Smooth muscle cell (in vitro differentiated cells): ENCODE measurements around the gene SHBG. TPM values are rescaled to one million over a fixed set of nuclear protein-coding genes. Genes with fewer than 3 reads are reported as not detected.
A peak's percentile ranks its signal among the peaks of the same experiment; 100 is the strongest.

Source experiments
- DNase-seq: peaks from one replicate; lab custom pipeline; 2025; ENCODE audit not compliant: unreplicated experiment; lab: John Stamatoyannopoulos, UW
- H2AFZ ChIP-seq: fragments of 200-600 bp; sonication (generic); 2 replicates; pipeline ENCODE4 v1.6.0; 2016; ENCODE audit warnings: antibody characterized with exemption, low read depth, mild to moderate bottlenecking
- H3F3A ChIP-seq: fragments of 200-600 bp; sonication (generic); 2 replicates; pipeline ENCODE4 v1.6.0; 2017; ENCODE audit warnings: antibody characterized with exemption, low read depth
- H3K27ac ChIP-seq: fragments of 200-600 bp; sonication (generic); 2 replicates; pipeline ENCODE4 v1.5.1; 2016; ENCODE audit warnings: low read depth, mild to moderate bottlenecking
- H3K27me3 ChIP-seq: fragments of 200-600 bp; sonication (generic); 2 replicates; pipeline ENCODE4 v1.6.1; 2016; ENCODE audit warnings: low read depth, mild to moderate bottlenecking
- H3K36me3 ChIP-seq: fragments of 200-600 bp; sonication (generic); 2 replicates; pipeline ENCODE4 v1.5.1; 2016; ENCODE audit warnings: low read depth
- H3K4me1 ChIP-seq: fragments of 200-600 bp; sonication (generic); 2 replicates; pipeline ENCODE4 v1.5.1; 2016; ENCODE audit warnings: low read depth
- H3K4me2 ChIP-seq: fragments of 200-600 bp; sonication (generic); 2 replicates; pipeline ENCODE4 v1.6.0; 2016; ENCODE audit warnings: mild to moderate bottlenecking
- H3K4me3 ChIP-seq: fragments of 200-600 bp; sonication (generic); 2 replicates; pipeline ENCODE4 v1.5.1; 2016; ENCODE audit warnings: mild to moderate bottlenecking
- H3K79me2 ChIP-seq: fragments of 200-600 bp; sonication (generic); 2 replicates; pipeline ENCODE4 v1.6.0; 2016; ENCODE audit warnings: low read depth, mild to moderate bottlenecking
- H3K9ac ChIP-seq: fragments of 200-600 bp; sonication (generic); 2 replicates; pipeline ENCODE4 v1.6.0; 2016; ENCODE audit warnings: low read depth
- H3K9me3 ChIP-seq: fragments of 200-600 bp; sonication (generic); replicated peaks from 2 replicates; pipeline ENCODE4 v1.5.1; 2016; ENCODE audit warnings: low read depth
- H4K20me1 ChIP-seq: fragments of 200-600 bp; sonication (generic); 2 replicates; pipeline ENCODE4 v1.6.0; 2016; ENCODE audit warnings: low read depth
- CTCF ChIP-seq: fragments of 200-600 bp; sonication (generic); IDR thresholded peaks from 2 replicates; pipeline ENCODE4 v1.5.1; 2017; ENCODE audit warnings: borderline replicate concordance, mild to moderate bottlenecking, antibody characterized with exemption; ENCODE audit not compliant: insufficient read depth, poor library complexity, severe bottlenecking
- WGBS: methylation state at CpG from one replicate; pipeline ENCODE4 v1.1.7; 2016; ENCODE audit warnings: low lambda C conversion rate; 5-methylcytosine and 5-hydroxymethylcytosine counted together
- polyA plus RNA-seq: library from polyadenylated mRNA; unstranded; fragments of >200 nt; fragmentation: Nextera tagmentation; extraction: Ambion mirVana; gene quantifications from 2 replicates; pipeline ENCODE4 v1.2.1, GENCODE V29; 2016
- total RNA-seq: library from RNA; depleted of rRNA; stranded (reverse); fragments of >200 nt; gene quantifications from 2 replicates; pipeline ENCODE4 v1.2.3, GENCODE V29; 2014

Gene SHBG
- total and polyA plus RNA-seq, 2 experiments from 2014 or later: 0.88 TPM; not detected in 1

- no peaks in the 10 kb centered on the region for H3K9me3 ChIP-seq
- peaks cover 2% of the 10 kb centered on the region for H3K36me3 ChIP-seq
- no peak for TF ChIP-seq CTCF
- peak overlapping the region; percentile 99 for H3K27ac ChIP-seq
- no peaks in the 10 kb centered on the region for H3K27me3 ChIP-seq
- H3K4me3 ChIP-seq: peak overlapping the region; percentile 81
- peaks cover 24% of the 10 kb centered on the region for H3K4me1 ChIP-seq
- no peak for DNase-seq
- no peak overlapping the region for H2AFZ ChIP-seq
- H3K4me2 ChIP-seq: peak overlapping the region; percentile 91
- H3K9ac ChIP-seq: peak overlapping the region; percentile 76
- H3F3A ChIP-seq: peaks cover 40% of the 10 kb centered on the region
- H4K20me1 ChIP-seq: peaks cover 15% of the 10 kb centered on the region
- WGBS: 93% methylated on average over 36 of the region's 36 CpGs
- peaks cover 30% of the 10 kb centered on the region for H3K79me2 ChIP-seq
Measured at GRCh38 chr17:7582396-7583252, 47.3 kb upstream of the SHBG start.

- no peak for TF ChIP-seq CTCF
- Histone ChIP-seq H3K27me3 (no peaks in the 10 kb centered on the region), H3K36me3 (no peaks in the 10 kb centered on the region), H3K4me3 (peak within 1 kb of the TSS; percentile 81), H2AFZ (peak within 1 kb of the TSS; percentile 83), H3K9me3 (no peaks in the 10 kb centered on the region), H3K4me1 (peaks cover 24% of the 10 kb centered on the region), H3K4me2 (peak within 1 kb of the TSS; percentile 91), H4K20me1 (peaks cover 7% of the 10 kb centered on the region), H3F3A (peaks cover 32% of the 10 kb centered on the region), H3K9ac (peak within 1 kb of the TSS; percentile 99), H3K79me2 (peaks cover 29% of the 10 kb centered on the region), H3K27ac (peak within 1 kb of the TSS; percentile 99)
- 21% methylated on average over 69 of the region's 69 CpGs for WGBS
- DNase-seq: peak; percentile 88
Measured at GRCh38 chr17:7583253-7584109, 46.5 kb upstream of the SHBG start, which contains the start of gene MPDU1. MPDU1 (plus strand) TSS chr17:7583852; CDS start chr17:7583863, 11 bp downstream.

- DNase-seq: no peak
- peaks cover 9% of the 10 kb centered on the region for H3F3A ChIP-seq
- no peaks in the 10 kb centered on the region for H3K36me3 ChIP-seq
- no peaks in the 10 kb centered on the region for H3K9me3 ChIP-seq
- no peak overlapping the region for H2AFZ ChIP-seq
- WGBS: 81% methylated on average over 9 of the region's 9 CpGs
- peaks cover 29% of the 10 kb centered on the region for H3K79me2 ChIP-seq
- no peak overlapping the region for H3K9ac ChIP-seq
- H3K27me3 ChIP-seq: no peaks in the 10 kb centered on the region
- H3K27ac ChIP-seq: peak overlapping the region; percentile 96
- H3K4me1 ChIP-seq: peaks cover 47% of the 10 kb centered on the region
- peaks cover 9% of the 10 kb centered on the region for H4K20me1 ChIP-seq
- no peak for TF ChIP-seq CTCF
- H3K4me2 ChIP-seq: peak overlapping the region; percentile 14
- no peak overlapping the region for H3K4me3 ChIP-seq
Measured at GRCh38 chr17:7586673-7587419, 43.1 kb upstream of the SHBG start.
